RKO (cell line): ENCODE measurements around the gene ZFP82.

Experiments
- DNase-seq: peaks from one replicate; pipeline ENCODE4 v3.0.0-alpha.2; 2016; ENCODE audit warnings: low spot score

Gene ZFP82

DNA sequence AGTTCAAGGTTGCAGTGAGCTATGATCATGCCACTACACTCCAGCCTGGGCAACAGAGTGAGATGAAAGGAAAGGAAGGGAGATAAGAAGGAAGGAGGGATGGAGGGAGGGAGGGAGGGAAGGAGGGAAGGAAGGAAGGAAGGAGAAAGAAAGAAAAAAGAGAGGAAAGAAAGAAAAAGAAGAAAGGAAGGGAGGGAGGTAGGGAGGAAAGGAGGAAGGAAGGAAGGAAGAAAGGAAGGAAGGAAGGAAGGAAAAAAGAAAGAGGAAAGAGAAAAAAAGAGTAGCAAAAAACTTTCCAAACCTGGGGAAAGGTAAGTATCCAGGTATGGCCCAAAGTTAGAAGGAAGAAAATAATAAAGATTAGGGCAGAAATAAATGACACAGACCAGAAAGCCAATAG is 46.6 kb downstream of the ZFP82 start:
- DNase-seq, result no peak

DNA sequence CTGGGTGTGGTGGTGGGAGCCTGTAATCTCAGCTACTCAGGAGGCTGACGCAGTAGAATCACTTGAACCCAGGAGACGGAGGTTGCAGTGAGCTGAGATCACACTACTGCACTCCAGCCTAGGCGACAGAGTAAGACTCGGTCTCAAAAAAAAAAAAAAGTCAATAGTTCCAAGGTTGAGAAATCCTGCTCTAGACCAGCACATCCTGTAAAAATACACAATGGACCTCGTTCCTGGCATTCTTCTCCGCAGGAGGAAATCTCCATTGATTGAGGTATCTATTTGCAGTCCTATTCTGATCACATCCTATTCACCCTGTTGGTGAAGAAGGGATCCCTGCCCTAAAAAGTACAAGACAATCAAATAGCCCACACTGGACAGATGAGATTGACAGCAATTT is 54.6 kb downstream of the ZFP82 start:
- DNase-seq, result no peak
